T-cell (primary cell): Measurements from ENCODE around the gene UBL7. TPM values are rescaled to one million over a fixed set of nuclear protein-coding genes. Genes with fewer than 3 reads are reported as not detected.
A peak's percentile ranks its signal among the peaks of the same experiment; 100 is the strongest.
"Not testable (repeated sequence)": the region's sequence is repeated elsewhere in the genome, so short reads cannot be mapped to it uniquely, and the experiment has no call there.

Experiments
- ATAC-seq, 4 experiments: fragments of 200-7000 bp in 3 of 4; fragments of 150-1000 bp in 1 of 4; cut with Tn5 transposase; replicated peaks in 1 of 4; 1 replicate in 3 of 4; 2 replicates in 1 of 4; pipeline ENCODE4 v1.10.0; 2021; ENCODE audit warnings: moderate library complexity in 3 of 4, mild to moderate bottlenecking in 2 of 4, moderate number of reproducible peaks in 1 of 4
- CTCF ChIA-PET, 2 donors: fragments of 300-600 bp; sonication (Branson Sonifier 250); formaldehyde crosslinking; loops; one replicate each; lab custom pipeline; 2022; ENCODE audit warnings: antibody characterized with exemption in 2 of 2; lab: Charles Lee
- POLR2A ChIA-PET, 2 donors: fragments of 300-600 bp; sonication (Branson Sonifier 250); formaldehyde crosslinking; loops; one replicate each; lab custom pipeline; 2022; ENCODE audit warnings: antibody characterized with exemption in 2 of 2; lab: Charles Lee
- DNase-seq, 35 experiments: peaks; one replicate each; pipeline versions ENCODE4 v3.0.0 to v3.0.0-alpha.2; 2013 to 2023
- H3K27ac ChIP-seq: one replicate; pipeline ENCODE4 v1.5.1; 2013; ENCODE audit warnings: low read length
- H3K27me3 ChIP-seq, 2 experiments: replicated peaks in 1 of 2; 1 replicate in 1 of 2; 2 replicates in 1 of 2; pipeline versions ENCODE4 v1.6.1 to v1.7.0; 2013; ENCODE audit warnings: low read length in 1 of 2, mixed read lengths in 1 of 2; ENCODE audit not compliant: control insufficient read depth in 2 of 2, insufficient read depth in 2 of 2; ENCODE audit errors: extremely low read depth in 1 of 2
- H3K36me3 ChIP-seq, 2 donors: 1 replicate in 1 of 2; 2 replicates in 1 of 2; pipeline versions ENCODE4 v1.6.1 to v1.7.0; 2013; ENCODE audit warnings: low read length in 1 of 2; ENCODE audit not compliant: control insufficient read depth in 2 of 2, insufficient read depth in 1 of 2; ENCODE audit errors: extremely low read depth in 1 of 2
- H3K4me1 ChIP-seq, 2 experiments: 1 replicate in 1 of 2; 2 replicates in 1 of 2; pipeline versions ENCODE4 v1.6.1 to v1.7.0; 2013; ENCODE audit warnings: low read length in 2 of 2, mixed read lengths in 1 of 2; ENCODE audit not compliant: insufficient read depth in 2 of 2, control insufficient read depth in 1 of 2; ENCODE audit errors: extremely low read depth in 1 of 2
- H3K4me3 ChIP-seq, 2 donors: 1 replicate in 1 of 2; 2 replicates in 1 of 2; pipeline versions ENCODE4 v1.5.1 to v1.7.0; 2013; ENCODE audit warnings: mild to moderate bottlenecking in 2 of 2, low read length in 1 of 2, moderate library complexity in 1 of 2; ENCODE audit not compliant: control insufficient read depth in 1 of 2; ENCODE audit errors: extremely low read depth in 1 of 2
- H3K9me3 ChIP-seq: 2 replicates; pipeline ENCODE4 v1.7.0; 2013
- H3K27ac Mint-ChIP-seq, 2 donors: one replicate each; pipeline ENCODE4 v1.8.0; 2020 to 2021; ENCODE audit warnings: mild to moderate bottlenecking in 2 of 2, mixed read lengths in 2 of 2
- H3K27me3 Mint-ChIP-seq, 2 donors: one replicate each; pipeline ENCODE4 v1.8.0; 2021 to 2022; ENCODE audit warnings: mixed read lengths in 2 of 2
- H3K36me3 Mint-ChIP-seq: one replicate; pipeline ENCODE4 v1.8.0; 2021; ENCODE audit warnings: mixed read lengths
- H3K4me1 Mint-ChIP-seq, 3 donors: one replicate each; pipeline ENCODE4 v1.8.0; 2020 to 2022; ENCODE audit warnings: mixed read lengths in 3 of 3, mild to moderate bottlenecking in 1 of 3
- H3K4me3 Mint-ChIP-seq, 3 donors: one replicate each; pipeline ENCODE4 v1.8.0; 2020 to 2022; ENCODE audit warnings: mild to moderate bottlenecking in 3 of 3, mixed read lengths in 3 of 3, moderate library complexity in 3 of 3
- H3K9me3 Mint-ChIP-seq, 3 donors: one replicate each; pipeline ENCODE4 v1.8.0; 2020 to 2022; ENCODE audit warnings: mixed read lengths in 3 of 3
- WGBS: methylation state at CpG from one replicate; pipeline ENCODE4 v1.1.5; 2013; ENCODE audit warnings: missing lambda C conversion rate; ENCODE audit not compliant: insufficient coverage; 5-methylcytosine and 5-hydroxymethylcytosine counted together
- total RNA-seq, 35 experiments: library from RNA in 6 of 35; stranded (reverse) in 6 of 35; fragments of 120-200 nt in 1 of 35; gene quantifications; one replicate each; pipeline versions ENCODE4 v1.2.1 to v1.2.4 and lab custom pipeline; 2013 to 2026

UBL7 gene
- total RNA-seq, 5 donors from 2014 or later (not counting 1 experiment from before 2014, with no cell fraction given): 26.1 to 59.9 (median 55.3) TPM

DNA sequence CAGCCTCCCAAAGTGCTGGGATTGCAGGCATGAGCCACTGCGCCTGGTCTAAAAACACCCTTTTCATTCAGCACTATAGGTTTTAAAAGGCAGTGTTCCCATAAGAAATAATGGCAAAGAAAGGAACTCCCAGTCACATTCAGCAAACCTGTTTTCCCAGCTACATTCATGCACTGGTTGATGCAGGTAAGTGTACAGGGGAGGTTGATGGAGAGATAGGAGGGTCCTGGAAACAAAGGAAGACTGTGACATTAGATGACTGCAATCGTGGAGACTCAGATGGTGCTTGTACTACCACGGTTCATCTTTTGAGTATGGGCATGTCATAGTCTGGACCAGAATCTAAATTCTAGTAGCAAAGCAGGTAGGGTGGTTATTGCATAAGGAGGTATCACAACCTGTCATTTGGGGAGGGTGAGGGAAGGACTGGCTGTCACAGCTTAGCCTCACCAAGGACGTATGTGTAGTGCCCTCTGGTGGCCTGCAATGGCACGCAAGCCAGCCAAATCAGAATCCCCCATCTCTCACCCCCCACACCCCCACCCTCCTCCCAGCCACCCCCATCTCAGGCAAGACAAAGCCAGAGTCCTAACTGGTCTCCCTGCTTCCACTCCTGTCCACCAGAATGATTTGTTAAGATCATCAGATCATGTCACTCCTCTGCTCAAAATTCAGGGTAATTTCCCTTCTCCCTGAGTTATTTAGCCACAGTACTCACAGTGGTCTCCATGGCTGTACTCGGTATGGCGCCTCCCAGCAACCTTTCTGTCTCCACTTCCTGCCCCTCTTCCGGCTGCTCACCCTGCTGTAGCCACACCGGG is 28.8 kb upstream of the UBL7 start:
- Histone ChIP-seq H3K9me3 (no peaks in the 10 kb centered on the region), H3K36me3 (peaks cover 0 to 2% of the 10 kb centered on the region in 2 donors), H3K4me1 (peaks cover 3 to 14% of the 10 kb centered on the region in 2 experiments), H3K27me3 (no peaks in the 10 kb centered on the region), H3K4me3 (no peak overlapping the region), H3K27ac (no peak overlapping the region)
- Mint-ChIP-seq H3K4me1 (peaks cover 14 to 17% (median 16%) of the 10 kb centered on the region in 3 donors), H3K4me3 (peak overlapping the region; percentile 6 to 57 (median 51)), H3K9me3 (no peaks in the 10 kb centered on the region), H3K27me3 (no peaks in the 10 kb centered on the region), H3K27ac (peak overlapping the region; percentile 13 to 73), H3K36me3 (peaks cover 11% of the 10 kb centered on the region)
- POLR2A ChIA-PET: interaction anchor here in 1 of 2 donors (0.5 kb wide), 1 partner anchor 28 kb away, joined by 4 read pairs; no protein-coding TSS in a partner anchor
- ATAC-seq (peak; percentile 88 to 91 (median 90)), DNase-seq (peak; percentile 42 to 84 (median 69))
- CTCF ChIA-PET: interaction anchor here (0.7 to 0.8 kb wide), 3 partner anchors 10 to 115 kb away, joined by 3 read pairs; no protein-coding TSS in a partner anchor
- 14% methylated on average over 6 of the region's 9 CpGs for WGBS

DNA sequence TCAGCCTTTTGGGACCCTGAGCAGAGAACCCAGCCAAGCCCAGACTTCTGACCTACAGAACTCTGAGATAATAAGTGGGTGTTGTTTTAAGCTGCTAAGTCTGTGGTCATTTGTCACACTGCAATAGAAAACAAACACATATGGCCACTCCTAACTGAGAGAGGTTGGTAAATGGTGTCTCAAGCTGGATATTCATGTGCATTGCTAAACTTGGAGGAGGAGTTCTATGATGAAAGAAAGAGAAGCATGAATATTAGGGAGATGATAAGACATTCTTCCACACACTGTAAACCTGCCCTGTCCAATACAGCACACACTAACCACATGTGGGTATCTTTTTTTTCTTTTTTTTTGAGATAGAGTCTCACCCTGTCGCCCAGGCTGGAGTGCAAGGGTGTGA is 27.8 kb upstream of the UBL7 start:
- Mint-ChIP-seq H3K4me1 (peaks cover 14 to 17% (median 16%) of the 10 kb centered on the region in 3 donors), H3K36me3 (peaks cover 13% of the 10 kb centered on the region), H3K4me3 (no peak overlapping the region), H3K9me3 (no peaks in the 10 kb centered on the region), H3K27me3 (no peaks in the 10 kb centered on the region), H3K27ac (no peak overlapping the region)
- ATAC-seq (no peak), DNase-seq (no peak)
- Histone ChIP-seq H3K4me3 (no peak overlapping the region), H3K36me3 (no peaks in the 10 kb centered on the region), H3K27ac (no peak overlapping the region), H3K9me3 (no peaks in the 10 kb centered on the region), H3K27me3 (no peaks in the 10 kb centered on the region), H3K4me1 (peaks cover 3 to 14% of the 10 kb centered on the region in 2 experiments)
- POLR2A ChIA-PET: interaction anchor here in 1 of 2 donors (0.5 kb wide), 1 partner anchor 27 kb away, joined by 4 read pairs; no protein-coding TSS in a partner anchor
- CTCF ChIA-PET: interaction anchor here in 1 of 2 donors (0.8 kb wide), 1 partner anchor 9 kb away, joined by 3 read pairs; no protein-coding TSS in a partner anchor
- WGBS: no CpG with 5 or more reads among the region's 1 CpG

DNA sequence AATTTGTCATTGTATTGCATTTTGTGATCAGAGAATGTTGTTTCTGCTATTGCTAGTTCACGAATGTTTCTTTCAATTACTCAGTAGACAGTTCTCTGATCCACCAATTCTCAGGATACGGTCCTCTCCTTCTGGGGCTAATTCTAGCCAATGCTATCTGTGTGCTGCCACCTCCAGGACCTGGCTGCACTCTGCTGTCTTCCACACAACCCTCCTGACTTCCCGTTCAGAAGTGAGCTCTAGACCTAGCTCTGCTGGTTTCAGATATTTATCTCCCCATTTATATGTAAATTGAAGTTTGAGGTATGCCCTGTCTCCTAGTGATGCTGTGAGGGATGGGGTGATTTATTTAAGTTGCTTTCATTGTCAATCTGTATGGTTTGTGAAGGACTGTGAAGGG is 21.7 kb upstream of the UBL7 start:
- DNase-seq (no peak), ATAC-seq (no peak)
- no peaks in the 10 kb centered on the region for H3K4me1 Mint-ChIP-seq
- Histone ChIP-seq H3K9me3 (no peaks in the 10 kb centered on the region), H3K4me3 (no peak overlapping the region), H3K4me1 (no peaks in the 10 kb centered on the region), H3K27me3 (no peaks in the 10 kb centered on the region), H3K36me3 (peaks cover 0 to 3% of the 10 kb centered on the region in 2 donors), H3K27ac (no peak overlapping the region)
- H3K36me3 Mint-ChIP-seq: peaks cover 32% of the 10 kb centered on the region
- POLR2A ChIA-PET: interaction anchor here in 1 of 2 donors (0.6 kb wide), 1 partner anchor 69 kb away, joined by 3 read pairs; no protein-coding TSS in a partner anchor
- CTCF ChIA-PET: no interaction called here
- H3K4me3 Mint-ChIP-seq: no peak overlapping the region
- H3K9me3 Mint-ChIP-seq: no peaks in the 10 kb centered on the region
- whole genome bisulfite sequencing: 80% methylated on average over 2 of the region's 3 CpGs
- no peak overlapping the region for H3K27ac Mint-ChIP-seq
- no peaks in the 10 kb centered on the region for H3K27me3 Mint-ChIP-seq

DNA sequence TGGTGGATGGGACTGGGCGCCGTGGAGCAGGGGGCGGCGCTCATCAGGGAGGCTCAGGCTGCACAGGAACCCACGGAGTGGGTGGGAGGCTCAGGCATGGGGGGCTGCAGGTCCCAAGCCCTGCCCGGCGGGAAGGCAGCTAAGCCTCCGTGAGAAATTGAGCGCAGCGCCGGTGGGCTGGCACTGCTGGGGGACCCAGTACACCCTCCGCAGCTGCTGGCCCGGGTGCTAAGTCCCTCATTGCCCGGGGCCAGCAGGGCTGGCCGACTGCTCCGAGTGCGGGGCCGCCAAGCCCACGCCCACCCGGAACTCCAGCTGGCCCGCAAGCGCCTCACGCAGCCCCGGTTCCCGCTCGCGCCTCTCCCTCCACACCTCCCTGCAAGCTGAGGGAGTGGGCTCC is 19.4 kb upstream of the UBL7 start:
- H3K27ac Mint-ChIP-seq, H3K36me3 ChIP-seq, H3K27me3 ChIP-seq, POLR2A ChIA-PET, H3K9me3 Mint-ChIP-seq, H3K4me3 ChIP-seq, H3K27me3 Mint-ChIP-seq, H3K27ac ChIP-seq, H3K4me1 ChIP-seq, H3K9me3 ChIP-seq, ATAC-seq, H3K4me3 Mint-ChIP-seq, DNase-seq, CTCF ChIA-PET, H3K4me1 Mint-ChIP-seq: not testable (repeated sequence)
- 95% methylated on average over 20 of the region's 27 CpGs for WGBS
- H3K36me3 Mint-ChIP-seq: peaks cover 41% of the 10 kb centered on the region

DNA sequence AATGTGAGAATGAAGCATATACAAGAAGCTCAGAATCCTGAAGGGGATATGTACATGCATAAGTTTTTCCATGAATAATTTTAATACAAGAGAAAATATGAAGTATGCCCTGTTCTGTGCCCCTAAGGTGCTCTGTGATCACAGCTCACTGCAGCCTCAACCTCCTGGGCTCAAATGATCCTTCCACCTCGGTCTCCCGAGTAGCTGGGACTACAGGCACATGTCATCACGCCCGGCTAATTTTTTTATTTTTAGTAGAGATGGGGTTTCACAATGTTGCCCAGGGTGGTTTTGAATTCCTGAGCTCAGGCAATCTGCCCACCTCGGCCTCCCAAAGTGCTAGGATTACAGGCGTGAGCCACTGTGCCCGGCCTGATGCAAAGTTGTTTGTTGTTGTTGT is 10.7 kb upstream of the UBL7 start:
- not testable (repeated sequence) for H3K27me3 ChIP-seq, H3K27ac Mint-ChIP-seq, H3K9me3 Mint-ChIP-seq, H3K4me3 ChIP-seq, H3K27ac ChIP-seq, DNase-seq, H3K4me1 Mint-ChIP-seq, ATAC-seq, H3K9me3 ChIP-seq, H3K4me1 ChIP-seq, H3K4me3 Mint-ChIP-seq, H3K27me3 Mint-ChIP-seq
- ChIA-PET CTCF (interaction anchor here (0.6 to 1.0 kb wide), 2 partner anchors 14 to 1193 kb away, joined by 3 to 4 read pairs; no protein-coding TSS in a partner anchor), POLR2A (interaction anchor here in 1 of 2 donors (0.7 kb wide), 1 partner anchor 30 kb away, joined by 5 read pairs; no protein-coding TSS in a partner anchor)
- WGBS: 100% methylated on average over 4 of the region's 7 CpGs
- peaks cover 45% of the 10 kb centered on the region for H3K36me3 Mint-ChIP-seq
- peaks cover 4 to 19% of the 10 kb centered on the region in 2 donors for H3K36me3 ChIP-seq

DNA sequence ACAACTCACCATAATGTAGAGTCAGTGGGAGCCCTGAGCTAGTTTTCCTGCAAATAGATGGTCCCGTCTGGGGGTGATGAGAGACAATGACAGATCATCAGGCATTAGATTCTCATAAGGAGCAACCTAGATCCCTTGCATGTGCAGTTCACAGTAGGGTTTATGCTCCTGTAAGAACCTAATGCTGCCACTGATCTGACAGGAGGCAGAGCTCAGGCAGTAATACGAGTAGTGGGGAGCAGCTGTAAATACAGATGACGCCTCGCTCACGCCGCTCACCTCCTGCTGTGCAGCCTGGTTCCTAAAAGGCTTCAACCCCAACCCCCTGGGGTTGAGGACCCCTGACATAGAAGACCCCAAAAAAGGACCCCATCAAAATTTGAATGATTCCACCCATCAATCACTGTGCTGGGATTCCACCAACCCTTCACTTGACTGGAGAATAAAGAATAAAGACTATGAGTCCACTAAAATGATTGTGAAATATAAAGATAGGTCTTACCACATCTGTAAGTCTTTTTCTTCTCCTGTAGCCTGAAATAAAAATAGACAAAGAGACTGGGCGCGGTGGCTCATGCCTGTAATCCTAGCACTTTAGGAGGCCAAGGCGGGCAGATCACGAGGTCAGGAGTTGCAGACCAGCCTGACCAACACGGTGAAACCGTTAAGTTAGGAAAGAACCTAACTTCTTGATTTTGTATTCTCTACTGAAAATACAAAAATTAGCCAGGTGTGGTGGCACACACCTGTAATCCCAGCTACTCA is 9.9 kb upstream of the UBL7 start:
- ChIA-PET POLR2A (no interaction called here), CTCF (no interaction called here)
- Histone ChIP-seq H3K9me3 (no peaks in the 10 kb centered on the region), H3K36me3 (peaks cover 4 to 19% of the 10 kb centered on the region in 2 donors), H3K4me1 (no peaks in the 10 kb centered on the region), H3K27me3 (no peaks in the 10 kb centered on the region), H3K27ac (no peak overlapping the region), H3K4me3 (no peak overlapping the region)
- ATAC-seq: no peak
- no peak for DNase-seq
- no peak overlapping the region for H3K27ac Mint-ChIP-seq
- H3K4me3 Mint-ChIP-seq: no peak overlapping the region
- peaks cover 0 to 2% (median 0%) of the 10 kb centered on the region in 3 donors for H3K4me1 Mint-ChIP-seq
- no peaks in the 10 kb centered on the region for H3K27me3 Mint-ChIP-seq
- peaks cover 46% of the 10 kb centered on the region for H3K36me3 Mint-ChIP-seq
- WGBS: 100% methylated on average over 4 of the region's 12 CpGs
- H3K9me3 Mint-ChIP-seq: no peaks in the 10 kb centered on the region
